ENCODE measurements around the gene D2HGDH. TPM values are rescaled to one million over a fixed set of nuclear protein-coding genes. Genes with fewer than 3 reads are reported as not detected.
A peak's percentile ranks its signal among the peaks of the same experiment; 100 is the strongest.
"Not testable (repeated sequence)": the region's sequence is repeated elsewhere in the genome, so short reads cannot be mapped to it uniquely, and the experiment has no call there.

D2HGDH gene
- total RNA-seq, 2 donors from 2014 or later, result 38.7 to 55.3 TPM

DNA sequence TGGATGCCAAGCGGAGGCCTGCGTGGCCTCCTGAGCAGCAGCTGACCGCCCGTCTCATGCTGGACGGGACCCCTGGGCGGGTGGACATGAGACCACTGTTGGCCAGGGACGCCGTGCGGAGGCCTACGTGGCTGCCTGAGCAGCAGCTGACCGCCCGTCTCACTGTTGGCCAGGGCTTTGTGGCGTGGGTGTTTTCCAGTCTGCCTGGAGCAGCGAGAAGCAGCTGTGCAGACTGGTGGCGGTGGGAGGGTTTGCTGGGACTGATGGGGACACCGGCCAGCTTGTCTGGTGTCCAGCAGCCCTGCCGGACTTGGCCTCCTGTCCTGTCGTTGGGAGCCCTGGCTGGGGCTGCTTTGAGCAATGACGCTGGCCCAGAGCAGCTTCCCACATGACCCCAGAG is 5.8 kb upstream of the D2HGDH start:
- Histone ChIP-seq H3K27me3 (replicated peaks; ENCODE audit: insufficient read depth) (no peaks in the 10 kb centered on the region), H3K9me3 (no peaks in the 10 kb centered on the region), H3K4me1 (replicated peaks) (no peaks in the 10 kb centered on the region), H3K36me3 (no peaks in the 10 kb centered on the region), H3K4me3 (no peak overlapping the region), H3K27ac (no peak overlapping the region)
- no peak for TF ChIP-seq POLR2A (IDR thresholded peaks at IDR 0.05)
- no peak for TF ChIP-seq POLR2AphosphoS5 (IDR thresholded peaks at IDR 0.05)
- TF ChIP-seq, protein P1, sequence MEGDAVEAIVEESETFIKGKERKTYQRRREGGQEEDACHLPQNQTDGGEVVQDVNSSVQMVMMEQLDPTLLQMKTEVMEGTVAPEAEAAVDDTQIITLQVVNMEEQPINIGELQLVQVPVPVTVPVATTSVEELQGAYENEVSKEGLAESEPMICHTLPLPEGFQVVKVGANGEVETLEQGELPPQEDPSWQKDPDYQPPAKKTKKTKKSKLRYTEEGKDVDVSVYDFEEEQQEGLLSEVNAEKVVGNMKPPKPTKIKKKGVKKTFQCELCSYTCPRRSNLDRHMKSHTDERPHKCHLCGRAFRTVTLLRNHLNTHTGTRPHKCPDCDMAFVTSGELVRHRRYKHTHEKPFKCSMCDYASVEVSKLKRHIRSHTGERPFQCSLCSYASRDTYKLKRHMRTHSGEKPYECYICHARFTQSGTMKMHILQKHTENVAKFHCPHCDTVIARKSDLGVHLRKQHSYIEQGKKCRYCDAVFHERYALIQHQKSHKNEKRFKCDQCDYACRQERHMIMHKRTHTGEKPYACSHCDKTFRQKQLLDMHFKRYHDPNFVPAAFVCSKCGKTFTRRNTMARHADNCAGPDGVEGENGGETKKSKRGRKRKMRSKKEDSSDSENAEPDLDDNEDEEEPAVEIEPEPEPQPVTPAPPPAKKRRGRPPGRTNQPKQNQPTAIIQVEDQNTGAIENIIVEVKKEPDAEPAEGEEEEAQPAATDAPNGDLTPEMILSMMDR (IDR thresholded peaks at IDR 0.05), result no peak
- DNase-seq (ENCODE audit: low spot score), result no peak
- WGBS, result 88% methylated on average over 17 of the region's 19 CpGs
- intact Hi-C loops (cut with DNase I), result no loop called here

DNA sequence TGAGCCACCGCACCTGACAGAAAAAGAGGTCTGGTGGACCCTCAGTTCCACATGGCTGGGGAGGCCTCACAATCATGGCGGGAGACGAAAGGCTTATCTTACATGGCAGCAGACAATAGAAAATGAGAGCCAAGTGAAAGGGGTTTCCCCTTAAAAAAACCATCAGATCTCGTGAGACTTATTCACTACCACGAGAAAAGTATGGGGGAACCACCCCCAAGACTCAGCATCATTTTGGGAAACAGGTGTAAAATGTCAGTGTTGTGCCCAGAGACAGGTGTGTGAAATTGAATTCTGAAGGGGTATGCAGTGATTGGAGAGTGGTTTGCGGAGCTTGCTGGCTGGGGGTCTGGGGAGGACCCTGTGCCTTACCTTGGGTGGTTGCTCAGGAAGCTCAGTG is 4.6 kb upstream of the D2HGDH start:
- WGBS, result 94% methylated on average over 6 of the region's 6 CpGs
- TF ChIP-seq POLR2A (IDR thresholded peaks at IDR 0.05) (no peak), POLR2AphosphoS5 (IDR thresholded peaks at IDR 0.05) (no peak)
- TF ChIP-seq, protein P1 (IDR thresholded peaks at IDR 0.05), result no peak
- Histone ChIP-seq H3K36me3 (no peaks in the 10 kb centered on the region), H3K9me3 (no peaks in the 10 kb centered on the region), H3K27me3 (replicated peaks; ENCODE audit: insufficient read depth) (no peaks in the 10 kb centered on the region), H3K27ac (no peak overlapping the region), H3K4me1 (replicated peaks) (no peaks in the 10 kb centered on the region), H3K4me3 (no peak overlapping the region)
- DNase-seq (ENCODE audit: low spot score), result no peak
- intact Hi-C loops (cut with DNase I), result loop anchor here (5.0 kb wide), 1 partner anchor 147 kb away; no protein-coding TSS in a partner anchor

DNA sequence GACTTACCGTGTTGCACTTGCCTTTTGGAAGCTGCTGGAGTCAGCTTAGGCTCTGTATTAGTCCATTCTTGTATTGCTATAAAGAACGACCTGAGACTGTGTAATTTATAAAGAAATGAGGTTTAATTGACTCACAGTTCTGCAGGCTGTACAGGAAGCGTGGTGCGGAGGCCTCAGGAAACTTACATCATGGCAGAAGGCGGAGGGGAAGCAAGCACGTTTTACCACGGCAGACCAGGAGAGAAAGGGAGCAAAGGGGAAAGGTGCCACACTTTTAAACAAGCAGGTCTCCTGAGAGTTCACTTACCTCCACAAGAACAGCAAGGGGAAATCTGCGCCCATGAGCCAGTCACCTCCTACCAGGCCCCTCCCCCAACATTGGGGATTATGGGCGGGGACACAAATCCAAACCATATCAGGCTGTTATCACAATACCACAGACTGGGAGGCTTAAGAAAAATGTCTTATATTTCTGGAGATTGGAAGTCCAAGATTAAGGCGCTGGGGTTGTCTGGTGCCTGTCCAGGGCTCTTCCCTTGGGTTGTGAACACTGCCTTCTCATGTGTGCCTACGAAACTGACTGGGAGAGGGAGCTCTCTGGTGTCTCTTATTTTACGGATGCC is 3.6 kb upstream of the D2HGDH start:
- no peak for DNase-seq (ENCODE audit: low spot score)
- TF ChIP-seq POLR2A (IDR thresholded peaks at IDR 0.05), result no peak
- no peak for TF ChIP-seq POLR2AphosphoS5 (IDR thresholded peaks at IDR 0.05)
- TF ChIP-seq, protein P1 (IDR thresholded peaks at IDR 0.05), result no peak
- Histone ChIP-seq H3K36me3 (no peaks in the 10 kb centered on the region), H3K4me1 (replicated peaks) (no peaks in the 10 kb centered on the region), H3K27ac (no peak overlapping the region), H3K4me3 (no peak overlapping the region), H3K27me3 (replicated peaks; ENCODE audit: insufficient read depth) (no peaks in the 10 kb centered on the region), H3K9me3 (no peaks in the 10 kb centered on the region)
- WGBS, result 90% methylated on average over 12 of the region's 12 CpGs
- intact Hi-C loops (cut with DNase I), result loop anchor here (5.0 kb wide), 1 partner anchor 147 kb away; no protein-coding TSS in a partner anchor

DNA sequence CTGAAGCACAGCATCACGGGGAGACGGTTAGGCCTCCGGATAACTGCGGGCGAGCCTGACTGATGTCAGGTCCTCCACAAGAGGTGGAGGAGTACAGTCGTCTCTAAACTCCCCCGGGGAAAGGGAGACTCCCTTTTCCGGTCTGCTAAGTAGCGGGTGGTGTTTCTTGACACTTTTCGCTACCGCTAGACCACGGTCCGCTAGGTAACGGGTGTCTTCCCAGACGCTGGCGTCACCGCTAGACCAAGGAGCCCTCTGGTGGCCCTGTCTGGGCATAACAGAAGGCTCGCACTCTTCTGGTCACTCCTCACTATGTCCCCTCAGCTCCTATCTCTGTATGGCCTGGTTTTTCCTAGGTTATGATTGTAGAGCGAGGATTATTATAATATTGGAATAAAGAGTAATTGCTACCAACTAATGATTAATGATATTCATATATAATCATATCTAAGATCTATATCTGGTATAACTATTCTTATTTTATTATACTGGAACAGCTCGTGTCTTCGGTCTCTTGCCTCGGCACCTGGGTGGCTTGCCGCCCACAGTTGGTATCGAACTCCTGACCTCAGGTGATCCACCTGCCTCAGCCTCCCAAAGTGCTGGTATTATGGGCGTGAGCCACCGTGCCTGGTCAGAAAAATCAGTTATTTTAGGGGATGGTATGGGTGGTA is 1.8 kb upstream of the D2HGDH start:
- intact Hi-C loops (cut with DNase I), result loop anchor here (5.0 kb wide), 1 partner anchor 145 kb away; no protein-coding TSS in a partner anchor
- not testable (repeated sequence) for H3K27me3 ChIP-seq (replicated peaks; ENCODE audit: insufficient read depth); H3K9me3 ChIP-seq; H3K36me3 ChIP-seq; DNase-seq (ENCODE audit: low spot score); H3K4me3 ChIP-seq; H3K27ac ChIP-seq; H3K4me1 ChIP-seq (replicated peaks)
- TF ChIP-seq, protein P1 (IDR thresholded peaks at IDR 0.05), result peak in 3 of 4 experiments; percentile 31 to 62 (median 56)
- 39% methylated on average over 26 of the region's 26 CpGs for WGBS

Measured in prostate gland (tissue), 2 donors.